K562 (cell line): ENCODE data around the gene BLOC1S4. TPM values are rescaled to one million over a fixed set of nuclear protein-coding genes. Genes with fewer than 3 reads are reported as not detected.

Experiments used
- ATAC-seq: fragments of 200-7000 bp; cut with Tn5 transposase; 3 replicates; pipeline ENCODE4 v1.9.1; 2020; ENCODE audit warnings: moderate library complexity
- BruUV-seq: library from RNA; stranded (reverse); fragments of 400-500 nt; replicated peaks from 2 replicates; lab custom pipeline; 2021; lab: Mats Ljungman, UMichigan
- CTCF ChIA-PET: fragments of 300-600 bp; formaldehyde crosslinking; extraction: SDS; loops from one replicate; lab custom pipeline; 2021; ENCODE audit warnings: low intra/inter-chr PET ratio; lab: Yijun Ruan, JAX
- POLR2A ChIA-PET: fragments of 300-600, 350-650 bp; sonication (Branson Sonifier 250); formaldehyde crosslinking; extraction: SDS; loops from one replicate; lab custom pipeline; 2021; ENCODE audit warnings: antibody characterized with exemption, inconsistent platforms; lab: Yijun Ruan, JAX
- DNase-seq, 4 experiments: peaks; one replicate each; pipeline versions ENCODE4 v3.0.0 to v3.0.0-alpha.2; 2011 to 2018; ENCODE audit warnings: low spot score in 3 of 4, mixed read lengths in 3 of 4; ENCODE audit errors: extremely low read depth in 1 of 4
- FAIRE-seq: peaks from 2 replicates; lab custom pipeline; 2011; peaks lifted over from hg19 to GRCh38; lab: Jason Lieb, UNC
- H2AFZ ChIP-seq: 2 replicates; pipeline ENCODE4 v1.6.0; 2011; ENCODE audit warnings: low read depth, low read length, control low read depth, inconsistent platforms
- H3K27ac ChIP-seq: fragments of 200-600 bp; 3 replicates; pipeline ENCODE4 v1.8.0; 2011; ENCODE audit warnings: low read depth, mild to moderate bottlenecking, control low read depth, inconsistent platforms, low read length, moderate library complexity, mixed read lengths; ENCODE audit errors: extremely low read depth
- H3K27me3 ChIP-seq, 2 experiments: fragments of 300-600 bp in 1 of 2; 2 replicates in 1 of 2; 3 replicates in 1 of 2; pipeline versions ENCODE4 v1.6.0 to v1.8.0; 2011; ENCODE audit warnings: inconsistent platforms in 2 of 2, low read length in 2 of 2, mild to moderate bottlenecking in 1 of 2, mixed read lengths in 1 of 2, moderate library complexity in 1 of 2; ENCODE audit not compliant: control insufficient read depth in 2 of 2, insufficient read depth in 2 of 2
- H3K36me3 ChIP-seq: fragments of 300-600 bp; 3 replicates; pipeline ENCODE4 v1.8.0; 2011; ENCODE audit warnings: mild to moderate bottlenecking, low read length, inconsistent platforms; ENCODE audit not compliant: control insufficient read depth, insufficient read depth
- H3K4me1 ChIP-seq, 2 experiments: fragments of 200-600 bp in 1 of 2; replicated peaks in 1 of 2; 2 replicates in 1 of 2; 3 replicates in 1 of 2; pipeline versions ENCODE4 v1.5.1 to v1.8.0; 2011; ENCODE audit warnings: inconsistent platforms in 2 of 2, low read length in 2 of 2, mild to moderate bottlenecking in 1 of 2, mixed read lengths in 1 of 2, moderate library complexity in 1 of 2; ENCODE audit not compliant: control insufficient read depth in 2 of 2, insufficient read depth in 2 of 2
- H3K4me2 ChIP-seq: 2 replicates; pipeline ENCODE4 v1.6.1; 2011; ENCODE audit warnings: low read length, control low read depth, inconsistent platforms, mixed read lengths; ENCODE audit not compliant: insufficient read depth
- H3K4me3 ChIP-seq: fragments of 200-600 bp; sonication (generic), shearing (Covaris generic); 2 replicates; pipeline ENCODE4 v1.5.1; 2016; ENCODE audit warnings: control low read depth, inconsistent platforms
- H3K79me2 ChIP-seq: fragments of 200-600 bp; 3 replicates; pipeline ENCODE4 v1.8.0; 2011; ENCODE audit warnings: low read length, inconsistent platforms; ENCODE audit not compliant: control insufficient read depth, insufficient read depth
- H3K9ac ChIP-seq, 2 experiments: 2 replicates each; pipeline versions ENCODE4 v1.6.0 to v1.6.1; 2011; ENCODE audit warnings: low read depth in 2 of 2, low read length in 2 of 2, control low read depth in 1 of 2, inconsistent platforms in 1 of 2, mild to moderate bottlenecking in 1 of 2, mixed read lengths in 1 of 2; ENCODE audit not compliant: insufficient read depth in 1 of 2
- H3K9me1 ChIP-seq: one replicate; pipeline ENCODE4 v1.6.0; 2011; ENCODE audit warnings: inconsistent platforms, mild to moderate bottlenecking, low read length, moderate library complexity; ENCODE audit not compliant: control insufficient read depth, insufficient read depth
- H3K9me3 ChIP-seq: replicated peaks from 2 replicates; pipeline ENCODE4 v1.5.1; 2011; ENCODE audit warnings: low read depth, low read length, inconsistent platforms; ENCODE audit not compliant: control insufficient read depth, insufficient read depth
- H4K20me1 ChIP-seq: replicated peaks from 2 replicates; pipeline ENCODE4 v1.6.1; 2011; ENCODE audit warnings: low read length, inconsistent platforms, mixed read lengths; ENCODE audit not compliant: control insufficient read depth, insufficient read depth
- FOXO4 ChIP-seq: fragments of 450-650 bp; formaldehyde crosslinking; IDR thresholded peaks from 2 replicates; pipeline ENCODE4 v1.4.0; 2020; ENCODE audit warnings: mild to moderate bottlenecking, moderate library complexity
- MAZ ChIP-seq, 2 experiments: fragments of 450-650 bp in 1 of 2; sonication (generic) in 1 of 2; formaldehyde crosslinking; IDR thresholded peaks in 1 of 2; conservative IDR thresholded peaks in 1 of 2; 2 replicates each; pipeline versions ENCODE4 v1.4.0 to v1.5.0; 2020; ENCODE audit warnings: mild to moderate bottlenecking in 1 of 2, missing genetic modification reagents in 1 of 2
- MCM5 ChIP-seq: fragments of 450-650 bp; IDR thresholded peaks from 2 replicates; pipeline ENCODE4 v1.6.1; 2016; ENCODE audit warnings: low read depth
- MIER1 ChIP-seq: fragments of 450-650 bp; IDR thresholded peaks from 2 replicates; pipeline ENCODE4 v1.6.1; 2016; ENCODE audit warnings: antibody characterized with exemption, mild to moderate bottlenecking, low read depth
- NFXL1 ChIP-seq: fragments of 450-650 bp; formaldehyde crosslinking; IDR thresholded peaks from 2 replicates; pipeline ENCODE4 v1.4.0; 2021; ENCODE audit warnings: mild to moderate bottlenecking
- POLR2G ChIP-seq: fragments of 200-400 bp; formaldehyde crosslinking; IDR thresholded peaks from 2 replicates; pipeline ENCODE4 v1.6.1; 2017; ENCODE audit warnings: low read depth, mild to moderate bottlenecking, antibody characterized with exemption, low read length, moderate library complexity
- RBFOX2 ChIP-seq: fragments of 200-400 bp; formaldehyde crosslinking; IDR thresholded peaks from 2 replicates; pipeline ENCODE4 v1.6.1; 2017; ENCODE audit warnings: low read depth, mild to moderate bottlenecking, low read length, moderate library complexity
- TBL1XR1 ChIP-seq, 2 experiments: IDR thresholded peaks; 2 replicates each; pipeline ENCODE4 v1.6.1; 2012; ENCODE audit warnings: improper control_type of control experiment in 2 of 2, low read length in 2 of 2, mild to moderate bottlenecking in 1 of 2
- ZNF140 ChIP-seq: fragments of 250-450 bp; sonication (Bioruptor Pico); IDR thresholded peaks from 2 replicates; pipeline ENCODE4 v1.8.0; 2021; ENCODE audit warnings: moderate library complexity, mild to moderate bottlenecking, inconsistent platforms
- WGBS: fragments of 100-300 bp; shearing (Covaris generic); methylation state at CpG from one replicate; pipeline ENCODE4 v1.1.6; 2016; ENCODE audit warnings: low coverage, mixed read lengths; ENCODE audit not compliant: insufficient coverage; ENCODE audit errors: missing lambda C conversion rate; 5-methylcytosine and 5-hydroxymethylcytosine counted together
- in situ Hi-C: fragments of 300-500 bp; cut with MboI; formaldehyde crosslinking; loops from 4 replicates; pipeline ENCODE4 v1.15.0; 2018; ENCODE audit warnings: inconsistent platforms, mixed read lengths
- intact Hi-C: fragments of 100-400 bp; cut with micrococcal nuclease; formaldehyde crosslinking; loops from 2 replicates; pipeline ENCODE4 v1.14.2; 2022
- polyA plus RNA-seq, 8 experiments: library from polyadenylated mRNA; depleted of rRNA in 4 of 8; stranded (reverse) in 5 of 8; unstranded in 3 of 8; fragments of >200 nt; fragmentation: Nextera tagmentation in 2 of 8; fragmentation: Illumina TruSeq in 1 of 8; extraction: Ambion mirVana in 2 of 8; extraction: Trizol in 1 of 8; gene quantifications; 2 replicates each; pipeline versions ENCODE4 v1.2.1 to v1.2.3, GENCODE V29; 2011 to 2014; ENCODE audit warnings: inconsistent platforms in 1 of 8, missing spikeins in 1 of 8
- total RNA-seq, 7 experiments: library from RNA; depleted of rRNA in 6 of 7; stranded (reverse); fragments of >200 nt in 6 of 7; fragmentation: Illumina TruSeq in 2 of 7; extraction: Trizol in 2 of 7; gene quantifications; 2 replicates each; pipeline versions ENCODE4 v1.2.1 to v1.2.3, GENCODE V29; 2011 to 2021; ENCODE audit warnings: low replicate concordance in 1 of 7

Gene BLOC1S4
- total and polyA plus RNA-seq, 9 of the 15 experiments (the other 6 are each of a cell fraction or from before 2014, with no cell fraction given), result 3.1 to 31.6 (median 11.2) TPM

- BruUV-seq, result no TSS peak
These were observed 21.6 kb upstream of the BLOC1S4 start for GRCh38 chr4:6694177-6694901.

More at GRCh38 chr4:6694177-6694901, 21.6 kb upstream of the BLOC1S4 start:
- Histone ChIP-seq H3K27me3 (no peaks in the 10 kb centered on the region), H3K4me2 (peak overlapping the region; percentile 61), H3K36me3 (no peaks in the 10 kb centered on the region), H3K9me1 (no peaks in the 10 kb centered on the region), H3K27ac (peak overlapping the region; percentile 45; the same call in 2 of the 3 replicates), H2AFZ (no peak overlapping the region; the same call in 1 of the 2 replicates), H3K4me1 (peaks cover 52 to 54% of the 10 kb centered on the region in 2 experiments), H3K4me3 (peak overlapping the region; percentile 30; the same call in 1 of the 2 replicates), H3K9ac (peak overlapping the region in 1 of 2 experiments; percentile 59; a peak in 3 of 4 replicates), H3K79me2 (no peaks in the 10 kb centered on the region), H4K20me1 (no peaks in the 10 kb centered on the region), H3K9me3 (no peaks in the 10 kb centered on the region)
- DNase-seq (no peak), FAIRE-seq (no peak), ATAC-seq (0 out of 3 replicates have a peak, but pooled peaks have one; percentile 1)
- ChIA-PET CTCF (no interaction called here), POLR2A (interaction anchor here (0.6 to 5.8 kb wide), 10 partner anchors 9 to 348 kb away, joined by 3 to 38 read pairs (median 3); partner anchors contain the start of gene MRFAP1L1)
- TF ChIP-seq FOXO4 (CRISPR knock-in tag) (0 out of 2 replicates have a peak, but pooled peaks have one; percentile 8), TBL1XR1 (IDR thresholded peaks at IDR 0.05; ENCODE audit: low read length in 2 of 2) (no peak), MCM5 (no peak), MAZ (CRISPR knock-in tag; conservative IDR thresholded peaks at IDR 0.05 in 1 of 2, IDR thresholded peaks at IDR 0.05 in 1 of 2) (peak in 1 of 2 experiments; percentile 19; a peak in 1 of 4 replicates), POLR2G (peak; percentile 40; the same call in 1 of the 2 replicates), ZNF140 (CRISPR knock-in tag) (no peak), RBFOX2 (peak; percentile 66), MIER1 (no peak), NFXL1 (CRISPR knock-in tag) (no peak)
- WGBS, result 78% methylated on average over 14 of the region's 16 CpGs
- in situ Hi-C loops, result no loop called here
- intact Hi-C loops, result no loop called here
